AG10803 (cell line): ENCODE measurements around the gene SPCS2.

ENCODE experiments used
- DNase-seq: peaks from one replicate; pipeline ENCODE4 v3.0.0; 2010; ENCODE audit warnings: low read depth
- H3K4me3 ChIP-seq: 2 replicates; pipeline ENCODE4 v1.5.1; 2011; ENCODE audit warnings: mild to moderate bottlenecking, low read length, control low read depth
- TF ChIP-seq, protein P1 (sequence below): conservative IDR thresholded peaks from 2 replicates; pipeline ENCODE4 v1.5.1; 2011; ENCODE audit warnings: mild to moderate bottlenecking, low read length, control low read depth, inconsistent platforms

The SPCS2 gene

DNA sequence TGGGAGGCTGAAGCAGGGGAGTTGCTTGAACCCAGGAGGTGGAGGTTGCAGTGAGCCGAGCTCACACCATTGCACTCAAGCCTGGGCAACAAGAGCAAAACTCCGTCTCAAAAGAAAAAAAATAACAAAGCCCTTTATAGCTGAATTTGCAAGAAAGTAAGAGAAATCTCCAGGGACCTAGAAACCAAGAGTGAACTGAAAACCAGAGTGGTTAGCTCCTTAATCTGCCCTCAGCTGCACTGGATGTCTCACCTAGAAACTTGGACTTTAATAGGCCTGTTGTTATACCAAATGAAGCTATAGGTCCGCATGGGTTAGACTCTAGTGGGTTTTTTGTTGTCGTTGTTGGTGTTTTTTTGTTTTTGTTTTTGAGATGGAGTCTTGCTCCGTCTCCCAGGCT, 43.8 kb downstream of the SPCS2 start:
- H3K4me3 ChIP-seq: no peak overlapping the region
- TF ChIP-seq, protein P1, sequence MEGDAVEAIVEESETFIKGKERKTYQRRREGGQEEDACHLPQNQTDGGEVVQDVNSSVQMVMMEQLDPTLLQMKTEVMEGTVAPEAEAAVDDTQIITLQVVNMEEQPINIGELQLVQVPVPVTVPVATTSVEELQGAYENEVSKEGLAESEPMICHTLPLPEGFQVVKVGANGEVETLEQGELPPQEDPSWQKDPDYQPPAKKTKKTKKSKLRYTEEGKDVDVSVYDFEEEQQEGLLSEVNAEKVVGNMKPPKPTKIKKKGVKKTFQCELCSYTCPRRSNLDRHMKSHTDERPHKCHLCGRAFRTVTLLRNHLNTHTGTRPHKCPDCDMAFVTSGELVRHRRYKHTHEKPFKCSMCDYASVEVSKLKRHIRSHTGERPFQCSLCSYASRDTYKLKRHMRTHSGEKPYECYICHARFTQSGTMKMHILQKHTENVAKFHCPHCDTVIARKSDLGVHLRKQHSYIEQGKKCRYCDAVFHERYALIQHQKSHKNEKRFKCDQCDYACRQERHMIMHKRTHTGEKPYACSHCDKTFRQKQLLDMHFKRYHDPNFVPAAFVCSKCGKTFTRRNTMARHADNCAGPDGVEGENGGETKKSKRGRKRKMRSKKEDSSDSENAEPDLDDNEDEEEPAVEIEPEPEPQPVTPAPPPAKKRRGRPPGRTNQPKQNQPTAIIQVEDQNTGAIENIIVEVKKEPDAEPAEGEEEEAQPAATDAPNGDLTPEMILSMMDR: no peak
- no peak for DNase-seq

DNA sequence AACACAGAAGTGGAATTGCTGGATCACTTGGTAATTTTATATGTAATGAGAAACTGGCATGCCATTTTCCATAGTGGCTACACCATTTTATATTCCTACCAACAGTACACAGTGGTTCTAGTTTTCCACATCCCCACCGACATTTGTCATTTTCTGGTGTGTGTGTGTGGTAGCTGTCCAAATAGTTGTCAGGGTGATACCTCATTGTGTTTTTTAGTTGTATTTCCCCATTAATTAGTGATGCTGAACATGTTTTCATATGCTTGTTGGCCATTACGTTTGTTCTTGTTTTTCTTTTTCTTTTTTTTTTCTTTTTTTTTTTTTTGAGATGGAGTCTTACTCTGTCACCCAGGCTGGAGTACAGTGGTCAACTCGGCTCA, 51.9 kb downstream of the SPCS2 start:
- DNase-seq: no peak
- TF ChIP-seq, protein P1: no peak
- H3K4me3 ChIP-seq: no peak overlapping the region

DNA sequence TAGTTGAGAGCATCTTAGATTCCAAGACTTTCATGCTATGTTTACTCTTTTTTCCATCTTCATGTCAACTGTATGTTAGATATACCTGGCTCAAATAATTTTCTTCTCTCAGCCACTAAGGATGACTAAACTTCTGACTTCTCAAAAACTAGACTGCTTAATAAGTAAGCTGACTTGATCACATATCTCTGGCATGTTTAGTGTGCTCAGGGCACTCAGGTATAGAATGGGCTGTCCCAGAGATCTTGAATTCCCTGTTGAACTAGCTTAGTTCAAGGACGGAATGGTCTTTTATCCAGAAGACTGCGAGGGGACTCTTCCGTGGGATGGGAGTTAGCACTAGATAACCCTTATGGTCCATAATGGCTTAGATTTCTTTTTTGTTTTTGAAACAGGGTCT, 52.6 kb downstream of the SPCS2 start:
- no peak for DNase-seq
- no peak overlapping the region for H3K4me3 ChIP-seq
- TF ChIP-seq, protein P1: no peak

DNA sequence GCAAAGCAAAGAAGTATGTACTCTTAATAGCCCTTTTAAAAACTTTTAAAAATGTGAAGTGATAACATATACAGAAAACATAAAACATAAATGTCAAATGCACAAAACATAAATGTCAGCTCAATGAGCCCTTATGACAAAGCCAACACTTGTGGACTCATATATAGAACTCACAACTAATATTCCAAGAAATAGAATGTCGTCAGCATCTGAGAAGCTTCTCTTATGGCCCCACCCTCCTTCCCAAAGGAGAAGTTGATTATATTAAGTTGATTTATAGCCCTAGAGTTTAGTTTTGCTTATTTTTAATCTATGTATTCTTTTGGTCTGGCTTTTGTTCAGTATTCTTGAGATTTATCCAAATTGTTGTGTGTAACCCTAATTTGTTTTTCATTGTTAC, 53.5 kb downstream of the SPCS2 start:
- TF ChIP-seq, protein P1: no peak
- no peak for DNase-seq
- no peak overlapping the region for H3K4me3 ChIP-seq

DNA sequence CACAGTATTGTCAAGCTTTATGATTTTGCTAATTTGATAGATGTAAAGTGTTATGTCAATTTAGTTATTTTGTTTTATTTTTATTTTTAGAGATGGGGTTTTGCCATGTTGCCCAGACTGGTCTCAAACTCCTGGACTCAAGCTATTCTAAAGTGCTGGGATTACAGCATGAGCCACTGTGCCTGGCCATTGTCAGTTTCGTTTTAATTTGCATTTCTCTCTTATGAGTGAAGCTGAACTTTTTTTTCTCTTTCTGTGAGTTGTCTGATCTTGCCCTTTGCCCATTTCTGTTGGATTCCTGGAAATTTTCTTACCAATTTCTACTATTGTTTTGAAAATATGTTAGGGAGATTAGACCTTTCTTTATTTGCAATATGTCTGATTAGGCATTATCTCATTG, 55.1 kb downstream of the SPCS2 start:
- no peak overlapping the region for H3K4me3 ChIP-seq
- TF ChIP-seq, protein P1: no peak
- DNase-seq: no peak

DNA sequence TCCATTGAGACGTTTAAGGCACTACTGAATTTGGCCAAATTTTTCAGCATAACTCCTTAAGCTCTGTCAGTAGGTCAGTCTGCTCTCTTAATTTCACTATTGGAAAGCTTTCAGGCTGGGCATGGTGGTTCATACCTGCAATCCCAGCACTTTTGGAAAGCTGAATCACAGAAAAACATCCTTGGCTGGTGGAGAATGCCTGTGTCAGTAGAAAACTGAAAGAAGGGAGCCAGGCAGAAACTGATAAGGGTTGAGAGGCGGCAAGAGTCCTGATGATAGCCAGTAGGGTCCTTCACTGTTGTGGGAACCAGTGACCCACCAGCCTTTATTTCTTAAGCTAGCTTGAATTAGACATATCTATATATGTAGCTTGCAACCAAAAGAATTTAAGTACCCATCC, 62.3 kb downstream of the SPCS2 start:
- no peak for DNase-seq
- TF ChIP-seq, protein P1: no peak
- H3K4me3 ChIP-seq: no peak overlapping the region

DNA sequence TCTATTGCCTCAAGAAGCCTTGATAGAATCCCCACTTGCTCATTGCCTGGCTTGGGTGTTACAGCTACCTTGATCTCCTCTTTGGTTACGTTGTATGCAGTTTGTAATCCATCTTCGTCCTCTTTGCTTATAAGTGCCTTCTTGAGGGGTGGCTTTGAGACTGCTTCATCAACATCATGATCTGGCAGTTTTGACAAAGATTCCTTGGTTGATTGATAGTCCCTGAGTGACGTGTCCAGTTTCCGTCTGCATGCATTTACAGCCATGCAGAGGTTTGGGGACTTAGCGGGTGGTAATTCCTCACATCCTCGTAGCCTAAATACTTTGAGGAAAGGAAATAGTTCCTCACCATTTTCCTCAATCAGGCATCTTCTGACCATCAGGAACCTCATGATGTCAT, 62.8 kb downstream of the SPCS2 start:
- DNase-seq: no peak
- TF ChIP-seq, protein P1: no peak
- H3K4me3 ChIP-seq: no peak overlapping the region
